GM12878 (cell line): Measurements from ENCODE around the gene GTPBP10. TPM values are rescaled to one million over a fixed set of nuclear protein-coding genes. Genes with fewer than 3 reads are reported as not detected.

Experiments
- ATAC-seq: fragments of 200-7000 bp; cut with Tn5 transposase; 3 replicates; pipeline ENCODE4 v1.9.1; 2020; ENCODE audit warnings: mild to moderate bottlenecking, moderate library complexity
- BruUV-seq: library from RNA; stranded (reverse); fragments of 400-500 nt; replicated peaks from 2 replicates; lab custom pipeline; 2021; lab: Mats Ljungman, UMichigan
- CTCF ChIA-PET: fragments of 300-600 bp; sonication (Branson Sonifier 250); formaldehyde crosslinking; extraction: SDS; loops from one replicate; lab custom pipeline; 2021; ENCODE audit warnings: inconsistent platforms; lab: Yijun Ruan, JAX
- POLR2A ChIA-PET: fragments of 350-600 bp; formaldehyde crosslinking; extraction: SDS; loops from one replicate; lab custom pipeline; 2021; ENCODE audit warnings: inconsistent platforms; lab: Charles Lee
- RAD21 ChIA-PET: fragments of 300-600 bp; sonication (Branson Sonifier 250); formaldehyde crosslinking; loops from one replicate; lab custom pipeline; 2023; ENCODE audit warnings: antibody characterized with exemption; ENCODE audit not compliant: unreplicated experiment; lab: Charles Lee
- SMC1A ChIA-PET: fragments of 300-600 bp; sonication (Branson Sonifier 250); formaldehyde crosslinking; loops from one replicate; lab custom pipeline; 2023; ENCODE audit not compliant: unreplicated experiment, uncharacterized antibody; lab: Charles Lee
- DNase-seq: peaks from one replicate; pipeline ENCODE4 v3.0.0-alpha.2; 2011; ENCODE audit warnings: low read depth, low spot score
- FAIRE-seq: peaks from 3 replicates; lab custom pipeline; 2011; peaks lifted over from hg19 to GRCh38; lab: Jason Lieb, UNC
- H2AFZ ChIP-seq: 2 replicates; pipeline ENCODE4 v1.6.0; 2011; ENCODE audit warnings: low read depth, low read length, control low read depth; ENCODE audit not compliant: control insufficient read depth
- H3K27ac ChIP-seq: 2 replicates; pipeline ENCODE4 v1.5.1; 2011; ENCODE audit warnings: control low read depth; ENCODE audit not compliant: control insufficient read depth, insufficient read depth
- H3K27me3 ChIP-seq, 2 experiments: replicated peaks in 1 of 2; 2 replicates each; pipeline versions ENCODE4 v1.6.0 to v1.6.1; 2011; ENCODE audit warnings: low read length in 1 of 2; ENCODE audit not compliant: control insufficient read depth in 2 of 2, insufficient read depth in 2 of 2
- H3K36me3 ChIP-seq, 2 experiments: 2 replicates each; pipeline ENCODE4 v1.5.1; 2011; ENCODE audit warnings: low read length in 1 of 2; ENCODE audit not compliant: control insufficient read depth in 2 of 2, insufficient read depth in 2 of 2
- H3K4me1 ChIP-seq: 2 replicates; pipeline ENCODE4 v1.6.1; 2011; ENCODE audit warnings: mild to moderate bottlenecking, low read length, moderate library complexity, mixed read lengths; ENCODE audit not compliant: control insufficient read depth, insufficient read depth
- H3K4me2 ChIP-seq: 2 replicates; pipeline ENCODE4 v1.6.0; 2011; ENCODE audit warnings: control low read depth; ENCODE audit not compliant: control insufficient read depth, insufficient read depth
- H3K4me3 ChIP-seq: fragments of 200-600 bp; sonication (generic); 2 replicates; pipeline ENCODE4 v1.5.1; 2016
- H3K79me2 ChIP-seq: 2 replicates; pipeline ENCODE4 v1.6.0; 2011; ENCODE audit warnings: low read length; ENCODE audit not compliant: control insufficient read depth, insufficient read depth
- H3K9ac ChIP-seq: 2 replicates; pipeline ENCODE4 v1.8.0; 2011; ENCODE audit warnings: low read length, control low read depth, mixed read lengths; ENCODE audit not compliant: control insufficient read depth, insufficient read depth
- H3K9me3 ChIP-seq: replicated peaks from 3 replicates; pipeline ENCODE4 v1.5.1; 2011; ENCODE audit warnings: mild to moderate bottlenecking, low read length; ENCODE audit not compliant: control insufficient read depth, insufficient read depth
- H4K20me1 ChIP-seq: 2 replicates; pipeline ENCODE4 v1.6.0; 2011; ENCODE audit not compliant: control insufficient read depth, insufficient read depth
- CBX3 ChIP-seq: fragments of 200-600 bp; sonication (generic); IDR thresholded peaks from 2 replicates; pipeline ENCODE4 v1.6.1; 2016; ENCODE audit warnings: low read depth, borderline replicate concordance
- EED ChIP-seq: sonication (generic); IDR thresholded peaks from 2 replicates; pipeline ENCODE4 v1.6.1; 2016; ENCODE audit warnings: antibody characterized with exemption, low read depth
- JUNB ChIP-seq: IDR thresholded peaks from 2 replicates; pipeline ENCODE4 v1.6.1; 2016; ENCODE audit warnings: antibody characterized with exemption, mild to moderate bottlenecking
- NFXL1 ChIP-seq: fragments of 450-650 bp; IDR thresholded peaks from 2 replicates; pipeline ENCODE4 v1.6.1; 2017; ENCODE audit warnings: antibody characterized with exemption, mild to moderate bottlenecking, borderline replicate concordance
- STAT3 ChIP-seq: IDR thresholded peaks from 2 replicates; pipeline ENCODE4 v1.6.1; 2011; ENCODE audit warnings: low read depth, low read length, improper control_type of control experiment
- YY1 ChIP-seq: IDR thresholded peaks from 2 replicates; pipeline ENCODE4 v1.6.1; 2011; ENCODE audit warnings: low read depth, mild to moderate bottlenecking, low read length
- WGBS: methylation state at CpG from one replicate; pipeline ENCODE4 v1.1.6; 2016; ENCODE audit warnings: low lambda C conversion rate; ENCODE audit not compliant: insufficient replicate concordance, insufficient coverage; ENCODE audit errors: missing lambda C conversion rate; 5-methylcytosine and 5-hydroxymethylcytosine counted together
- in situ Hi-C: fragments of 300-500 bp; cut with MboI; formaldehyde crosslinking; loops from 9 replicates; pipeline ENCODE4 v1.14.3; 2018; ENCODE audit warnings: mixed read lengths
- intact Hi-C: fragments of 100-400 bp; cut with micrococcal nuclease; formaldehyde crosslinking; loops from one replicate; pipeline ENCODE4 v1.14.2; 2022; ENCODE audit not compliant: unreplicated experiment
- polyA plus RNA-seq, 11 experiments: library from polyadenylated mRNA; depleted of rRNA in 4 of 11; unstranded in 6 of 11; stranded (reverse) in 5 of 11; fragments of >200 nt; fragmentation: Nextera tagmentation in 4 of 11; fragmentation: Illumina TruSeq in 1 of 11; extraction: Ambion mirVana in 4 of 11; extraction: Trizol in 1 of 11; gene quantifications; 1 replicate in 1 of 11; 2 replicates in 10 of 11; pipeline versions ENCODE4 v1.2.1 to v1.2.3, GENCODE V29; 2011 to 2016; ENCODE audit warnings: inconsistent platforms in 2 of 11, missing spikeins in 2 of 11, low read depth in 1 of 11
- total RNA-seq, 4 experiments: library from RNA; depleted of rRNA in 3 of 4; stranded (reverse); fragments of >200 nt in 3 of 4; fragmentation: Illumina TruSeq in 1 of 4; extraction: Trizol in 1 of 4; gene quantifications; 2 replicates each; pipeline versions ENCODE4 v1.2.1 to v1.2.3, GENCODE V29; 2013 to 2021
- TF ChIP-seq, protein P1 (sequence below): fragments of 150-350 bp; IDR thresholded peaks from 2 replicates; pipeline ENCODE4 v1.6.1; 2016; ENCODE audit warnings: low read depth, low read length
- TF ChIP-seq, protein P2 (sequence below): fragments of 450-650 bp; IDR thresholded peaks from 2 replicates; pipeline ENCODE4 v1.6.1; 2016; ENCODE audit warnings: mild to moderate bottlenecking

The GTPBP10 gene
- total and polyA plus RNA-seq, 10 of the 15 experiments (the other 5 are each of a cell fraction or from before 2014, with no cell fraction given): 10.1 to 41.0 (median 33.0) TPM

- TF ChIP-seq, protein P1, sequence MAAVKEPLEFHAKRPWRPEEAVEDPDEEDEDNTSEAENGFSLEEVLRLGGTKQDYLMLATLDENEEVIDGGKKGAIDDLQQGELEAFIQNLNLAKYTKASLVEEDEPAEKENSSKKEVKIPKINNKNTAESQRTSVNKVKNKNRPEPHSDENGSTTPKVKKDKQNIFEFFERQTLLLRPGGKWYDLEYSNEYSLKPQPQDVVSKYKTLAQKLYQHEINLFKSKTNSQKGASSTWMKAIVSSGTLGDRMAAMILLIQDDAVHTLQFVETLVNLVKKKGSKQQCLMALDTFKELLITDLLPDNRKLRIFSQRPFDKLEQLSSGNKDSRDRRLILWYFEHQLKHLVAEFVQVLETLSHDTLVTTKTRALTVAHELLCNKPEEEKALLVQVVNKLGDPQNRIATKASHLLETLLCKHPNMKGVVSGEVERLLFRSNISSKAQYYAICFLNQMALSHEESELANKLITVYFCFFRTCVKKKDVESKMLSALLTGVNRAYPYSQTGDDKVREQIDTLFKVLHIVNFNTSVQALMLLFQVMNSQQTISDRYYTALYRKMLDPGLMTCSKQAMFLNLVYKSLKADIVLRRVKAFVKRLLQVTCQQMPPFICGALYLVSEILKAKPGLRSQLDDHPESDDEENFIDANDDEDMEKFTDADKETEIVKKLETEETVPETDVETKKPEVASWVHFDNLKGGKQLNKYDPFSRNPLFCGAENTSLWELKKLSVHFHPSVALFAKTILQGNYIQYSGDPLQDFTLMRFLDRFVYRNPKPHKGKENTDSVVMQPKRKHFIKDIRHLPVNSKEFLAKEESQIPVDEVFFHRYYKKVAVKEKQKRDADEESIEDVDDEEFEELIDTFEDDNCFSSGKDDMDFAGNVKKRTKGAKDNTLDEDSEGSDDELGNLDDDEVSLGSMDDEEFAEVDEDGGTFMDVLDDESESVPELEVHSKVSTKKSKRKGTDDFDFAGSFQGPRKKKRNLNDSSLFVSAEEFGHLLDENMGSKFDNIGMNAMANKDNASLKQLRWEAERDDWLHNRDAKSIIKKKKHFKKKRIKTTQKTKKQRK: no peak
- no peak for TF ChIP-seq EED
- TF ChIP-seq JUNB: no peak
- TF ChIP-seq STAT3: no peak
- TF ChIP-seq, all 136 proteins: peak for 0
Measured at GRCh38 chr7:90396420-90396819, 49.9 kb downstream of the GTPBP10 start (continued).

- Histone ChIP-seq H4K20me1 (no peaks in the 10 kb centered on the region), H2AFZ (no peak overlapping the region), H3K79me2 (peaks cover 6% of the 10 kb centered on the region), H3K4me2 (no peak overlapping the region), H3K4me3 (no peak overlapping the region), H3K36me3 (no peaks in the 10 kb centered on the region), H3K27ac (no peak overlapping the region), H3K9ac (no peak overlapping the region), H3K9me3 (no peaks in the 10 kb centered on the region; the same call in 2 of the 3 replicates), H3K4me1 (no peaks in the 10 kb centered on the region), H3K27me3 (no peaks in the 10 kb centered on the region)
- ATAC-seq: no peak
- CTCF ChIA-PET: interaction anchor here (0.7 kb wide), 1 partner anchor 29 kb away, joined by 3 read pairs; no protein-coding TSS in a partner anchor
- RAD21 ChIA-PET: no interaction called here
- SMC1A ChIA-PET: no interaction called here
- 75% methylated on average over 4 of the region's 4 CpGs for WGBS
- in situ Hi-C loops: loop anchor here (5.0 kb wide), 1 partner anchor 55 kb away; the partner anchor contains the start of gene GTPBP10
- FAIRE-seq: no peak
- no peak for DNase-seq
- no TSS peak for BruUV-seq
- intact Hi-C loops: no loop called here
- no peak for TF ChIP-seq NFXL1
- TF ChIP-seq, protein P2, sequence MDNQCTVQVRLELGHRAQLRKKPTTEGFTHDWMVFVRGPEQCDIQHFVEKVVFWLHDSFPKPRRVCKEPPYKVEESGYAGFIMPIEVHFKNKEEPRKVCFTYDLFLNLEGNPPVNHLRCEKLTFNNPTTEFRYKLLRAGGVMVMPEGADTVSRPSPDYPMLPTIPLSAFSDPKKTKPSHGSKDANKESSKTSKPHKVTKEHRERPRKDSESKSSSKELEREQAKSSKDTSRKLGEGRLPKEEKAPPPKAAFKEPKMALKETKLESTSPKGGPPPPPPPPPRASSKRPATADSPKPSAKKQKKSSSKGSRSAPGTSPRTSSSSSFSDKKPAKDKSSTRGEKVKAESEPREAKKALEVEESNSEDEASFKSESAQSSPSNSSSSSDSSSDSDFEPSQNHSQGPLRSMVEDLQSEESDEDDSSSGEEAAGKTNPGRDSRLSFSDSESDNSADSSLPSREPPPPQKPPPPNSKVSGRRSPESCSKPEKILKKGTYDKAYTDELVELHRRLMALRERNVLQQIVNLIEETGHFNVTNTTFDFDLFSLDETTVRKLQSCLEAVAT: no peak
- TF ChIP-seq YY1: no peak
- TF ChIP-seq CBX3: no peak
- POLR2A ChIA-PET: no interaction called here
Measured at GRCh38 chr7:90401989-90402388, 55.5 kb downstream of the GTPBP10 start.
